ENCODE data around the gene COL18A1. TPM values are rescaled to one million over a fixed set of nuclear protein-coding genes. Genes with fewer than 3 reads are reported as not detected.

COL18A1 gene
- polyA plus RNA-seq, 1 experiment, result 25.3 TPM

DNA sequence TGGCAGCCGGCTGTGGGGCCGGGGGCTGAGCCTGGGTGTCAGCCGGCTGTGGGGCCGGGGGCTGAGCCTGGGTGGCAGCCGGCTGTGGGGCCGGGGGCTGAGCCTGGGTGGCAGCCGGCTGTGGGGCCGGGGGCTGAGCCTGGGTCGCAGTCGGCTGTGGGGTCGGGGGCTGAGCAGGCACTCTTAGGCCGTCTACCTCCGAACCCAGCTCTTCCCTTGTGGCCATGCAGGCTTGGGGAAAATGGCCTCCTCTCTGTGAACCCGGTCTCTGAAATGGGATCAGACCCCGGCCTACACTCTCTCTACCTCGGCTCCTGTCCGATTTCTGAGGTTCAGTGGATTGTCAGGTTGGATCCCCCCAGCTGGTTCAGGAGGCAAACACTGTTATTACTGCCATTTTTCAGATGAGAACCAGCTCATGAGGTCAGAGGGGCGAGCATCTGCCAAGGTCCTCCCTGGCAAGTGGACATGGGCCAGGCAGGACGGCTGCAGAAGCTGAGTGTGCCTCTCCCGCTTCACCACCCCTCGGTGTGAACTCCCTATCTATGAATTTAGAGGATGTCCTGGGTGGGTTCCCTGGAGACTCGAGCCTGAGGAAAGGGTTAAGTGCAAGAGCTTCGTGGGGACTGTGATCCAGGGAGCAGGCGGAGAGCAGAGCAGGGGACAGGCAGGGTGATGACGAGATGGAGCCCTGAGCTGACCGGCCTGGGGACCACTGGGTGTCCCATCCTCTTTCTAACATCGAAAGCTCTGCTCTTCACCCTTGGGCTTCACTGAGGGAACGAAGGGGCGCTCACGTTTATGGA is 10.9 kb upstream of the COL18A1 start:
- Histone ChIP-seq H3K27ac (ENCODE audit: low read depth, low read length) (no peak overlapping the region), H3K9me3 (ENCODE audit: control insufficient read depth, insufficient read depth, low read length) (no peaks in the 10 kb centered on the region; the same call in 1 of the 2 replicates), H3K27me3 (ENCODE audit: control insufficient read depth, insufficient read depth, low read length) (peaks cover 7% of the 10 kb centered on the region), H3K4me3 (ENCODE audit: low read depth, low read length) (no peak overlapping the region)
- TF ChIP-seq, protein P1, sequence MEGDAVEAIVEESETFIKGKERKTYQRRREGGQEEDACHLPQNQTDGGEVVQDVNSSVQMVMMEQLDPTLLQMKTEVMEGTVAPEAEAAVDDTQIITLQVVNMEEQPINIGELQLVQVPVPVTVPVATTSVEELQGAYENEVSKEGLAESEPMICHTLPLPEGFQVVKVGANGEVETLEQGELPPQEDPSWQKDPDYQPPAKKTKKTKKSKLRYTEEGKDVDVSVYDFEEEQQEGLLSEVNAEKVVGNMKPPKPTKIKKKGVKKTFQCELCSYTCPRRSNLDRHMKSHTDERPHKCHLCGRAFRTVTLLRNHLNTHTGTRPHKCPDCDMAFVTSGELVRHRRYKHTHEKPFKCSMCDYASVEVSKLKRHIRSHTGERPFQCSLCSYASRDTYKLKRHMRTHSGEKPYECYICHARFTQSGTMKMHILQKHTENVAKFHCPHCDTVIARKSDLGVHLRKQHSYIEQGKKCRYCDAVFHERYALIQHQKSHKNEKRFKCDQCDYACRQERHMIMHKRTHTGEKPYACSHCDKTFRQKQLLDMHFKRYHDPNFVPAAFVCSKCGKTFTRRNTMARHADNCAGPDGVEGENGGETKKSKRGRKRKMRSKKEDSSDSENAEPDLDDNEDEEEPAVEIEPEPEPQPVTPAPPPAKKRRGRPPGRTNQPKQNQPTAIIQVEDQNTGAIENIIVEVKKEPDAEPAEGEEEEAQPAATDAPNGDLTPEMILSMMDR (IDR thresholded peaks at IDR 0.05; ENCODE audit: low read depth, low read length), result no peak
- ChIA-PET CTCF (no interaction called here), POLR2A (no interaction called here)
- no peak for DNase-seq (ENCODE audit: low read depth, low spot score)

DNA sequence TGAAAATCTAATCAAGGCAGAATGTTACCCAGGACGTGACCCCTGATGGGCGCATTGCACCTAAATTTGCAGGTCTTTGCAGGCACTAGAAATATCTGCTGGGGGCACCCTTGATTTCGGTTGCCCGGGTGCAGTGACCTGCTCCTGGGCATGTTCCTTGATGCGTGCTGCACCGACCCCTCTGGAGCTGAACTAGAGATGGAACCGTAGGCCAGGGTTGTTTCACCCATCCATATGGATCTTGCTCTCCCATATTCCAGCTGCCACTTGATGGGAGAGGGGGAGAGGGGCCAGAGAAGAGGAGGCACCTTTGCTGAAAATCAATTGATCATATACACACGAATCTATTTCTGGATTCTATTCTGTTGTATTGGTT is 8.4 kb upstream of the COL18A1 start:
- peaks cover 11% of the 10 kb centered on the region for H3K27me3 ChIP-seq (ENCODE audit: control insufficient read depth, insufficient read depth, low read length)
- no peak overlapping the region for H3K4me3 ChIP-seq (ENCODE audit: low read depth, low read length)
- ChIA-PET CTCF (no interaction called here), POLR2A (no interaction called here)
- H3K9me3 ChIP-seq (ENCODE audit: control insufficient read depth, insufficient read depth, low read length), result peaks cover 7% of the 10 kb centered on the region
- no peak overlapping the region for H3K27ac ChIP-seq (ENCODE audit: low read depth, low read length)
- no peak for DNase-seq (ENCODE audit: low read depth, low spot score)
- TF ChIP-seq, protein P1 (IDR thresholded peaks at IDR 0.05; ENCODE audit: low read depth, low read length), result no peak

DNA sequence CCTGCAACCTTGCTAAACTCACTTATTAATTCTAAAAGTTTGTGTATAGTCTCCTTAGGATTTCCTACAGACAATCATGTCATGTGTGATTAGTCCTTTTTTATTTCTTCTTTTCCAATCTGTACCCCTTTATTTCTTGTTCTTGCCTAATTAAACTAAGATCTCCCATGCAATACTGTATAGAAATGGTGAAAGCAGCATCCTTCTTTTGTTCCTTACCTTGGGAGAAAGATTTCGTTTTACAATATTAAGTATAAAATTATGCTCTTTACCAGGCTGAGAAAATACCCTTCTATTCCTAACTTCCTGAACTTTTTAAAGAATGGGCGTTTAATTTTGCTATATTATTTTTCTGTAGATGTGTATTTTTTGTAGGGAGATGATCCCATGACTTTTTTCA is 7.6 kb upstream of the COL18A1 start:
- Histone ChIP-seq H3K27me3 (ENCODE audit: control insufficient read depth, insufficient read depth, low read length) (peaks cover 11% of the 10 kb centered on the region), H3K4me3 (ENCODE audit: low read depth, low read length) (no peak overlapping the region), H3K9me3 (ENCODE audit: control insufficient read depth, insufficient read depth, low read length) (peaks cover 12% of the 10 kb centered on the region), H3K27ac (ENCODE audit: low read depth, low read length) (no peak overlapping the region)
- ChIA-PET CTCF (no interaction called here), POLR2A (no interaction called here)
- DNase-seq (ENCODE audit: low read depth, low spot score), result no peak
- TF ChIP-seq, protein P1 (IDR thresholded peaks at IDR 0.05; ENCODE audit: low read depth, low read length), result no peak

DNA sequence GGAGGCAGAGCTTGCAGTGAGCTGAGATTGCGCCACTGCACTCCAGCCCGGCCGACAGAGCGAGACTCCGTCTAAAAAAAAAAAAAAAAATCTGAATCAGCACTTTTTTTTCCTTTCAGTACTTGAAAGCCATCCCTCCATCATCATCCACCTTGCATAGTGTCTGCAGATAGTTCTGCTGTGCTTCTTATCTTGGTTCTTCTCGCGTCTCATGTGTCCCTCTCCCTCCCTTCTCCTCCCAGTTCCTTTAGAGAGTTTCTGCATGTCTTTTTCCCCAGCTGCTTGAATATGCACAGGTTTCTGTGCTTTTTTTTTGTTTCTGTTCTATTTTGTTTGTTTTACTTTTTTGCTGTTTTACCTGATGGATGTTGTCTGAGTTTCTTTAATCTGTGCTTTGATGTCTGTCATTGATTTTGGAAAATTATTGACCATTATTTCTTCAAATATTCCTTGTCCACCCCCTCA is 3.9 kb upstream of the COL18A1 start:
- CTCF ChIA-PET, result interaction anchor here (0.8 to 1.0 kb wide), 3 partner anchors 92 to 111 kb away, joined by 3 read pairs; no protein-coding TSS in a partner anchor
- Histone ChIP-seq H3K9me3 (ENCODE audit: control insufficient read depth, insufficient read depth, low read length) (peaks cover 15% of the 10 kb centered on the region), H3K4me3 (ENCODE audit: low read depth, low read length) (no peak overlapping the region), H3K27me3 (ENCODE audit: control insufficient read depth, insufficient read depth, low read length) (peaks cover 11% of the 10 kb centered on the region), H3K27ac (ENCODE audit: low read depth, low read length) (no peak overlapping the region)
- TF ChIP-seq, protein P1 (IDR thresholded peaks at IDR 0.05; ENCODE audit: low read depth, low read length), result no peak
- DNase-seq (ENCODE audit: low read depth, low spot score), result no peak
- POLR2A ChIA-PET, result no interaction called here
